HepG2 (cell line): ENCODE results near the gene INSIG2. TPM values are rescaled to one million over a fixed set of nuclear protein-coding genes. Genes with fewer than 3 reads are reported as not detected.

Experiments used
- EEA1 ChIP-seq: sonication (generic); formaldehyde crosslinking; IDR thresholded peaks from 2 replicates; pipeline ENCODE4 v1.5.1; 2020; ENCODE audit warnings: mild to moderate bottlenecking, missing genetic modification reagents, borderline replicate concordance
- EP300 ChIP-seq, 3 experiments: sonication (generic) in 1 of 3; formaldehyde crosslinking in 1 of 3; IDR thresholded peaks; 2 replicates each; pipeline versions ENCODE4 v1.5.1 to v1.6.1; 2011 to 2020; ENCODE audit warnings: low read depth in 2 of 3, low read length in 2 of 3, borderline replicate concordance in 1 of 3, improper control_type of control experiment in 1 of 3, mild to moderate bottlenecking in 1 of 3, missing genetic modification reagents in 1 of 3, moderate library complexity in 1 of 3
- KDM5B ChIP-seq: sonication (generic); formaldehyde crosslinking; IDR thresholded peaks from 2 replicates; pipeline ENCODE4 v1.4.0; 2020; ENCODE audit warnings: missing genetic modification reagents, mild to moderate bottlenecking, borderline replicate concordance
- NBN ChIP-seq: fragments of 450-650 bp; conservative IDR thresholded peaks from 2 replicates; pipeline ENCODE4 v1.6.1; 2017
- NCOA2 ChIP-seq: sonication (generic); formaldehyde crosslinking; IDR thresholded peaks from 2 replicates; pipeline ENCODE4 v1.8.0; 2022; ENCODE audit warnings: inconsistent platforms
- SALL2 ChIP-seq: sonication (generic); formaldehyde crosslinking; IDR thresholded peaks from 2 replicates; pipeline ENCODE4 v1.8.1; 2023; ENCODE audit warnings: mild to moderate bottlenecking, missing genetic modification reagents, inconsistent platforms
- THAP11 ChIP-seq: IDR thresholded peaks from 2 replicates; pipeline ENCODE4 v1.6.1; 2016; ENCODE audit warnings: missing biosample characterization, missing genetic modification reagents
- ZNF121 ChIP-seq: sonication (generic); formaldehyde crosslinking; IDR thresholded peaks from 2 replicates; pipeline ENCODE4 v1.5.0; 2020; ENCODE audit warnings: mild to moderate bottlenecking, missing genetic modification reagents
- ZNF160 ChIP-seq: sonication (generic); formaldehyde crosslinking; IDR thresholded peaks from 2 replicates; pipeline ENCODE4 v1.8.0; 2022; ENCODE audit warnings: mild to moderate bottlenecking, inconsistent platforms, missing genetic modification reagents
- ZNF264 ChIP-seq: sonication (generic); formaldehyde crosslinking; IDR thresholded peaks from 2 replicates; pipeline ENCODE4 v1.4.0; 2020; ENCODE audit warnings: missing genetic modification reagents
- ZNF570 ChIP-seq: sonication (generic); formaldehyde crosslinking; IDR thresholded peaks from 2 replicates; pipeline ENCODE4 v1.4.0; 2020; ENCODE audit warnings: mild to moderate bottlenecking, missing genetic modification reagents, borderline replicate concordance
- ZNF615 ChIP-seq: sonication (generic); formaldehyde crosslinking; IDR thresholded peaks from 2 replicates; pipeline ENCODE4 v1.5.0; 2020; ENCODE audit warnings: mild to moderate bottlenecking, missing genetic modification reagents, borderline replicate concordance
- ZNF891 ChIP-seq: sonication (generic); formaldehyde crosslinking; IDR thresholded peaks from 2 replicates; pipeline ENCODE4 v1.5.0; 2020; ENCODE audit warnings: mild to moderate bottlenecking, missing genetic modification reagents
- polyA plus RNA-seq, 8 experiments: library from polyadenylated mRNA; depleted of rRNA in 3 of 8; stranded (reverse) in 7 of 8; unstranded in 1 of 8; fragments of >200 nt; fragmentation: Illumina TruSeq in 4 of 8; extraction: Trizol in 4 of 8; gene quantifications; 2 replicates each; pipeline versions ENCODE4 v1.2.1 to v1.2.3, GENCODE V29; 2011 to 2016; ENCODE audit warnings: low read depth in 4 of 8, missing spikeins in 1 of 8, mixed read lengths in 1 of 8; ENCODE audit not compliant: insufficient read depth in 1 of 8
- total RNA-seq, 5 experiments: library from RNA; depleted of rRNA; stranded (reverse); fragments of >200 nt; fragmentation: Illumina TruSeq; extraction: Trizol; gene quantifications; 2 replicates each; pipeline ENCODE4 v1.2.3, GENCODE V29; 2016; ENCODE audit warnings: low read depth in 1 of 5
- TF ChIP-seq, protein P1 (sequence below): sonication (generic); formaldehyde crosslinking; IDR thresholded peaks from 2 replicates; pipeline ENCODE4 v1.8.0; 2022; ENCODE audit warnings: mild to moderate bottlenecking, missing genetic modification reagents
- TF ChIP-seq, protein P2 (sequence below): sonication (generic); formaldehyde crosslinking; IDR thresholded peaks from 2 replicates; pipeline ENCODE4 v1.5.1; 2020; ENCODE audit warnings: mild to moderate bottlenecking, moderate library complexity, missing genetic modification reagents
- TF ChIP-seq, protein P3 (sequence below): sonication (generic); formaldehyde crosslinking; IDR thresholded peaks from 2 replicates; pipeline ENCODE4 v1.4.0; 2020; ENCODE audit warnings: low read depth, missing genetic modification reagents
- TF ChIP-seq, protein P4 (sequence below): sonication (generic); formaldehyde crosslinking; IDR thresholded peaks from 2 replicates; pipeline ENCODE4 v1.4.0; 2020; ENCODE audit warnings: missing genetic modification reagents
- TF ChIP-seq, protein P5 (sequence below), 2 experiments: fragments of 450-650 bp in 1 of 2; sonication (generic) in 1 of 2; formaldehyde crosslinking; IDR thresholded peaks; 2 replicates each; pipeline versions ENCODE4 v1.5.0 to v1.8.0; 2020 to 2022; ENCODE audit warnings: mild to moderate bottlenecking in 1 of 2, missing genetic modification reagents in 1 of 2

INSIG2 gene
- total and polyA plus RNA-seq, 2 of the 13 experiments (the other 11 are each of a cell fraction or from before 2014, with no cell fraction given), result 73.5 to 481 TPM

DNA sequence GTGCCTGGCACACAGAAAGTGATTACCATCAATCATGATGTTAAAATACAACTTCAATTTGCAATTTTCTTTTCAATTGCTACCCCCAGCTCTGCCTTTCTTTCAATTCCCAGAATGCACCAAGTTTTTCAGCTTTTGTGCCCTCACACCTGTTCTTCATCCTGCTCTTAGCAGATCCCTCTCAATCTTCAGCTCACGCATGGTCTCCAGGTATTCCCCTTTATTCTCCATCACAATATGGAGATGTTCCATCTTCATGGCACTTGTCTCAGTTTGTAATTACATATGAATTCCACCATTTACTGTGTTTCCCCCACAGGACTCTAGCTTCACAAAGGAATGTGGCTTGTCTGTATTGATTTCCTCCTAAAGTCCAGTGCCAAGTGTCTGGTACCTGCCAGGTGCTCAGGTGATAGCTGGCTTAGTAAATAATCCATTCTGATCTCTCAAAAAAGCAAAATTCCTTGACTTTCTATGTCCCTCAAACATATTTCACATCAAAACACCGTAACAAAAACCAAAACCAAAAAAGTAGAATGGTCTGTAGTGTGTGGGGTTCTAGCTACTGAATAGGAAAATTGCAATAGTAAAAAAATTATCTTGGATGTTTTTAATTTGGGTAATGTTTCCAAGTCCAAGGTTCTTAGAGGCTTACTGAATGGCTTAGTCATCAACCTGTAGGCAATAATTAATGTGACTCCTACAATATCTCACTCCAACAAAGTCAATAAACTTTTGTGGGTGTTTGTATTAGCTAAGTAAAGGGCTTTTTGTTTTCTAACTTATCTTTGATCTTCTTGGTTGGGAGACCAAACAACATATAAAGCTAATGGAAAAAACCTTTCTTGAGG lies 2.9 kb upstream of the INSIG2 start (continued):
- TF ChIP-seq ZNF264 (CRISPR knock-in tag) (peak; percentile 65; the same call in 1 of the 2 replicates), ZNF160 (CRISPR knock-in tag) (no peak), SALL2 (CRISPR knock-in tag) (no peak), THAP11 (CRISPR knock-in tag) (peak; percentile 24; the same call in 1 of the 2 replicates), NBN (no peak), KDM5B (CRISPR knock-in tag) (no peak), ZNF570 (no peak), ZNF891 (CRISPR knock-in tag) (no peak), ZNF615 (CRISPR knock-in tag) (no peak), EP300 (IDR thresholded peaks at IDR 0.05; ENCODE audit: low read depth in 2 of 2, low read length in 2 of 2) (peak; percentile 50 to 95; a peak in 3 of 4 replicates), EP300 (CRISPR knock-in tag; IDR thresholded peaks at IDR 0.05; ENCODE audit: borderline replicate concordance) (peak; percentile 56; the same call in 1 of the 2 replicates), EEA1 (CRISPR knock-in tag) (no peak), NCOA2 (CRISPR knock-in tag) (peak; percentile 91), ZNF121 (no peak)
- TF ChIP-seq, protein P1, sequence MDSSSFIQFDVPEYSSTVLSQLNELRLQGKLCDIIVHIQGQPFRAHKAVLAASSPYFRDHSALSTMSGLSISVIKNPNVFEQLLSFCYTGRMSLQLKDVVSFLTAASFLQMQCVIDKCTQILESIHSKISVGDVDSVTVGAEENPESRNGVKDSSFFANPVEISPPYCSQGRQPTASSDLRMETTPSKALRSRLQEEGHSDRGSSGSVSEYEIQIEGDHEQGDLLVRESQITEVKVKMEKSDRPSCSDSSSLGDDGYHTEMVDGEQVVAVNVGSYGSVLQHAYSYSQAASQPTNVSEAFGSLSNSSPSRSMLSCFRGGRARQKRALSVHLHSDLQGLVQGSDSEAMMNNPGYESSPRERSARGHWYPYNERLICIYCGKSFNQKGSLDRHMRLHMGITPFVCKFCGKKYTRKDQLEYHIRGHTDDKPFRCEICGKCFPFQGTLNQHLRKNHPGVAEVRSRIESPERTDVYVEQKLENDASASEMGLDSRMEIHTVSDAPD, result 0 out of 2 replicates have a peak, but pooled peaks have one; percentile 3
- TF ChIP-seq, protein P2, sequence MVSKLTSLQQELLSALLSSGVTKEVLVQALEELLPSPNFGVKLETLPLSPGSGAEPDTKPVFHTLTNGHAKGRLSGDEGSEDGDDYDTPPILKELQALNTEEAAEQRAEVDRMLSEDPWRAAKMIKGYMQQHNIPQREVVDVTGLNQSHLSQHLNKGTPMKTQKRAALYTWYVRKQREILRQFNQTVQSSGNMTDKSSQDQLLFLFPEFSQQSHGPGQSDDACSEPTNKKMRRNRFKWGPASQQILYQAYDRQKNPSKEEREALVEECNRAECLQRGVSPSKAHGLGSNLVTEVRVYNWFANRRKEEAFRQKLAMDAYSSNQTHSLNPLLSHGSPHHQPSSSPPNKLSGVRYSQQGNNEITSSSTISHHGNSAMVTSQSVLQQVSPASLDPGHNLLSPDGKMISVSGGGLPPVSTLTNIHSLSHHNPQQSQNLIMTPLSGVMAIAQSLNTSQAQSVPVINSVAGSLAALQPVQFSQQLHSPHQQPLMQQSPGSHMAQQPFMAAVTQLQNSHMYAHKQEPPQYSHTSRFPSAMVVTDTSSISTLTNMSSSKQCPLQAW (CRISPR knock-in tag), result peak; percentile 47; the same call in 1 of the 2 replicates
- TF ChIP-seq, protein P3, sequence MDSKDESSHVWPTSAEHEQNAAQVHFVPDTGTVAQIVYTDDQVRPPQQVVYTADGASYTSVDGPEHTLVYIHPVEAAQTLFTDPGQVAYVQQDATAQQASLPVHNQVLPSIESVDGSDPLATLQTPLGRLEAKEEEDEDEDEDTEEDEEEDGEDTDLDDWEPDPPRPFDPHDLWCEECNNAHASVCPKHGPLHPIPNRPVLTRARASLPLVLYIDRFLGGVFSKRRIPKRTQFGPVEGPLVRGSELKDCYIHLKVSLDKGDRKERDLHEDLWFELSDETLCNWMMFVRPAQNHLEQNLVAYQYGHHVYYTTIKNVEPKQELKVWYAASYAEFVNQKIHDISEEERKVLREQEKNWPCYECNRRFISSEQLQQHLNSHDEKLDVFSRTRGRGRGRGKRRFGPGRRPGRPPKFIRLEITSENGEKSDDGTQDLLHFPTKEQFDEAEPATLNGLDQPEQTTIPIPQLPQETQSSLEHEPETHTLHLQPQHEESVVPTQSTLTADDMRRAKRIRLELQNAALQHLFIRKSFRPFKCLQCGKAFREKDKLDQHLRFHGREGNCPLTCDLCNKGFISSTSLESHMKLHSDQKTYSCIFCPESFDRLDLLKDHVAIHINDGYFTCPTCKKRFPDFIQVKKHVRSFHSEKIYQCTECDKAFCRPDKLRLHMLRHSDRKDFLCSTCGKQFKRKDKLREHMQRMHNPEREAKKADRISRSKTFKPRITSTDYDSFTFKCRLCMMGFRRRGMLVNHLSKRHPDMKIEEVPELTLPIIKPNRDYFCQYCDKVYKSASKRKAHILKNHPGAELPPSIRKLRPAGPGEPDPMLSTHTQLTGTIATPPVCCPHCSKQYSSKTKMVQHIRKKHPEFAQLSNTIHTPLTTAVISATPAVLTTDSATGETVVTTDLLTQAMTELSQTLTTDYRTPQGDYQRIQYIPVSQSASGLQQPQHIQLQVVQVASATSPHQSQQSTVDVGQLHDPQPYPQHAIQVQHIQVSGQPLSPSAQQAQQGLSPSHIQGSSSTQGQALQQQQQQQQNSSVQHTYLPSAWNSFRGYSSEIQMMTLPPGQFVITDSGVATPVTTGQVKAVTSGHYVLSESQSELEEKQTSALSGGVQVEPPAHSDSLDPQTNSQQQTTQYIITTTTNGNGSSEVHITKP (CRISPR knock-in tag), result no peak
- TF ChIP-seq, protein P4, sequence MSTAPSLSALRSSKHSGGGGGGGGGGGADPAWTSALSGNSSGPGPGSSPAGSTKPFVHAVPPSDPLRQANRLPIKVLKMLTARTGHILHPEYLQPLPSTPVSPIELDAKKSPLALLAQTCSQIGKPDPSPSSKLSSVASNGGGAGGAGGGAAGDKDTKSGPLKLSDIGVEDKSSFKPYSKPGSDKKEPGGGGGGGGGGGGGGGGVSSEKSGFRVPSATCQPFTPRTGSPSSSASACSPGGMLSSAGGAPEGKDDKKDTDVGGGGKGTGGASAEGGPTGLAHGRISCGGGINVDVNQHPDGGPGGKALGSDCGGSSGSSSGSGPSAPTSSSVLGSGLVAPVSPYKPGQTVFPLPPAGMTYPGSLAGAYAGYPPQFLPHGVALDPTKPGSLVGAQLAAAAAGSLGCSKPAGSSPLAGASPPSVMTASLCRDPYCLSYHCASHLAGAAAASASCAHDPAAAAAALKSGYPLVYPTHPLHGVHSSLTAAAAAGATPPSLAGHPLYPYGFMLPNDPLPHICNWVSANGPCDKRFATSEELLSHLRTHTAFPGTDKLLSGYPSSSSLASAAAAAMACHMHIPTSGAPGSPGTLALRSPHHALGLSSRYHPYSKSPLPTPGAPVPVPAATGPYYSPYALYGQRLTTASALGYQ (CRISPR knock-in tag), result peak; percentile 51; the same call in 1 of the 2 replicates
- TF ChIP-seq, protein P5, sequence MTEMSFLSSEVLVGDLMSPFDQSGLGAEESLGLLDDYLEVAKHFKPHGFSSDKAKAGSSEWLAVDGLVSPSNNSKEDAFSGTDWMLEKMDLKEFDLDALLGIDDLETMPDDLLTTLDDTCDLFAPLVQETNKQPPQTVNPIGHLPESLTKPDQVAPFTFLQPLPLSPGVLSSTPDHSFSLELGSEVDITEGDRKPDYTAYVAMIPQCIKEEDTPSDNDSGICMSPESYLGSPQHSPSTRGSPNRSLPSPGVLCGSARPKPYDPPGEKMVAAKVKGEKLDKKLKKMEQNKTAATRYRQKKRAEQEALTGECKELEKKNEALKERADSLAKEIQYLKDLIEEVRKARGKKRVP (CRISPR knock-in tag; IDR thresholded peaks at IDR 0.05), result no peak
